Renal cortex interstitium (tissue), 11 donors: ENCODE results near the gene SLC7A4. TPM values are rescaled to one million over a fixed set of nuclear protein-coding genes. Genes with fewer than 3 reads are reported as not detected.
A peak's percentile ranks its signal among the peaks of the same experiment; 100 is the strongest.
"Not testable (repeated sequence)": the region's sequence is repeated elsewhere in the genome, so short reads cannot be mapped to it uniquely, and the experiment has no call there.

Source experiments
- DNase-seq, 11 donors: peaks; one replicate each; pipeline ENCODE4 v3.0.0-alpha.2; 2013; ENCODE audit warnings: low read depth in 9 of 11, low spot score in 4 of 11; ENCODE audit errors: extremely low read depth in 1 of 11
- polyA plus RNA-seq, 3 donors: library from polyadenylated mRNA; unstranded; fragments of 120-200 nt; gene quantifications; one replicate each; pipeline ENCODE4 v1.2.1, GENCODE V29; 2013; ENCODE audit not compliant: insufficient read length in 3 of 3

SLC7A4 gene
- polyA plus RNA-seq, 3 donors, result 0.91 to 1.5 (median 1.4) TPM

DNA sequence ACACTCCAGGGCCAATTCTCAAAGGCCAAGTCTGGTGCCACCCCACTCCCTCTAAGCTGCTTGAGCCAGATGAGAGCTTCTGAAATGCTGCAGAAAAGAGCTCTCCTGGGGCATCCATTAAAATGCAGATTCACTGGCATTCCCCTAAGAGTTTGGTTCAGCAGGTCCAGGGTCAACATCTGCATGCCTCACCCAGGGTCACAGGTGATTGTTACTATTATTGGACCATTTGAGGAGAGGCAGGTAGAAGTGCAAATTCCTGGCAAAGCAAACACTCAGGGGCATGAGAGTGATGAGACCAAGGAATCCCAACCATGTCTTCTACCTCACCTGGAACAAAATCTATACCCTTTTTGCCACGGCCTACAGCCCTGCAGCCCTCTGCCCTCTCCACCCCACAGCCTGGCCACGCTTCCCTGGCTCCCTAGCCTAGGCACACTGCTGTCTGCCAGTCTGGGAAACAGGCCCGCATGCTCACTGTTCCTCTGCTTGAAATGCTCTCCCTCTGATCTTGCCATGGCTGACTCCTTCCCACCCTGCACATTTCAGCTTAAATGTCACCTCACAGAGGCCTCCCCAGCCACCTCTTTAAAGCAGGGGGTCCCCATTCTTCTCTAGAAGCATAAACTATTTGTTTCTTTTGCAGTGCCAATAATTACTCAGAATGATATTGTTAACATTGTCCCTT is 21.8 kb downstream of the SLC7A4 start:
- no peak for DNase-seq

DNA sequence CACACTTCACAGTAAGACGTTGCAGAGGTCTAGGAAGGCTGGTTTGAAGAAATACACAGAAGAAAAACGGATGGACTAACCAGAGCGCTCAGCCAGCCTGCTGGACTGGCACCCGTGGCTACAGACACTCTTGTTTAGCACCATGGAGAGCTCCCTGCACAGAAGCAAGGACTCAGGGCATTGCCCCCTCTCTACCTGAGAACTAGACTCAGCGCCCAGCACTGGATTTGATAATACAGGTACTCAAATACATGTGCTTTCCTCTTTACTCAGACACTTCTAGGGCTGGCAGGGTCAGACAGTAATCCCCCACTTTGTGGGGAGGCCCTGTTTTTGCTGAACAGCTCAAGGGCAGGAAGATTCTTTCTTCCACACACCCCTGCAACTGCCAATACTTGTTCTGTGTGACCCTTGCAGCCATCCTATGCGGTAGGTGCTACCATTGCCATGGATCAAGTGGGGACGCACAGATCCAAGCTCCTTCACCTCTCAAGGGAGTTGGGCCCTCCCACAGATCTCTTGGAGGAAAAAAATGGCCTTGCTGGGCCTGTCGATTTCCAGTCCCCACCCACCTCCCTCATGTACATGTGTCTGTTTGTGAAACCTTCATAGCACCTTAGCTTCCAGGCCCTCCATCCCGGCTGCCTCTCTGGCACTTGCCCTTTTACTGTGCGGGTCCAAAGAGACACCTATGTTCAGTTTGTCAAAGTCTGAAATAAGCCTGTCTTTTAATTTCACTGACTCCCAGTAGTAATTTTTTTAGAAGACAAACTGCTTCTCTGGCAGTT is 22.5 kb downstream of the SLC7A4 start:
- DNase-seq, result peak in 8 of 11 donors; percentile 64 to 81 (median 71)

DNA sequence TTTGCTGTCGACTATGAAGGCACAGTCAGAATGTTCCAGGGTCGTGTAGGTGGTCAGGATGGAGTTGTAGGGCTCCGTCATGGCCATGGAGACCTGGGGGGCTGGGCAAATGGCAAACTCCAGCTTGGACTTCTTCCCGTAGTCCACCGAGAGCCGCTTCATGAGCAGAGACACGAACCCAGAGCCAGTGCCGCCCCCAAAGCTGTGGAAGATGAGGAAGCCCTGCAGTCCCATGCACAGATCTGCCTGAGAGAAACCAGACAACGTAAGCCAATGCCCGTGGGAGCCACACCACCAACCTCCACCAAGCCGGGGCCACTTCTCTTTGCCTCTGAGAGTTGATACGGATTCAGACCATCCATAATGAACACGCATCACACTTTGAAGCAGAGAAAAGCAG is 23.2 kb downstream of the SLC7A4 start:
- not testable (repeated sequence) for DNase-seq

DNA sequence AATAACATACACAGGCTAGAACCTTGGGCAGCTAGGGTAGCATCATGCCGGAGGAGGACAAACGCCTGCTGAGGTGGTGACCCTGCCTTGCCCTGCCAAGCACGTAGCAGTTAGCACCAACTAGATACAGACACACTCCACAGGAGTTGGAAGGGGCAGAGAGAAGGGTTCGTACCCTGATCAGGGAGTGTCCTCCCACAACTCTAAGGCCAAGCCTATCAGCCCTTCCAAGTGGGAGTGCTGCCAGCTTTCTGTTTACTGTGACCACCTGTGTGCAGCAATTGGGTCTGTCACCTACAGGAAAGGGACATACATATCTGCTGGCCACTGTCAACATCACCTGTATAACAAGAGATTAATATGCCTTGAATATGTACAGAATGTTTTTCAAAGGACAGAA is 28.6 kb downstream of the SLC7A4 start:
- no peak for DNase-seq

DNA sequence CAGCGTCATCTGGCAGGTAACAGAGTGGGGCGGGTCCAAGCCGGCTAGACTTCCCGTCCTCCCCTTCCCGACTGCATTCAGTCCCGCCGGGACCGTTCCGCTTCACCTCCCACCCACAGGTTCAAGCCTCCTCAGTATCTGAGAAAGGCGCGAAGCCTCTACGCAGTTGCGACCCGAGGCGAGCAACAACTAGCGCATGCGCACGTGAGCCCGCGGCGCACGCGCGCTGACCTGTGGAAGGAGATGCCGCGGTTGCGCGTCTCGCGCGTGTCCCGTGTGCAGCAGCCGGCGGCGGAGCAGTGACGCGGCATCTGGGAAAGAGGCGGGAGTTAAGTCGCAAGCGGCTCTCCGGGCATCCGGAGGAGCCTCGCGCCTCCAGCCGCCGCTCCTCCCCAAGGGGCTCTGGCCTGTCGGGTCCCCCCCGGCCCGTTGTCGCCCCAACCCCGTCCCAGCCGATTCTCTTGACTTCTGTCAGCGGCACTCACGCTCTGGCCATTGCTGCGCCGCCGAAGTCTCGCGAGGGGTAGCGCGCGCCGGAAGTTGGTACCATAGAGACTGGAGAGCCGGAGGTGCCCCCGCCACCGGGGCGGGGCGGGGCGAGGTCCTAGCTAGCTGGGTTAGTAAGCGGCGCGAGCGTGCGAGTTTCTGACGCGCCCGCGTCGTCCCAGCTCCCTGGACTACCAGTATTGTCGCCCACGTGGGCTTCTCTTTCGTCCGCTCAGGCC is 30.6 kb downstream of the SLC7A4 start, which contains the start of gene THAP7:
Gene THAP7, minus strand, starts transcription at position 518 of the 725 bp plus-strand sequence. Its CDS starts 207 bp downstream, at position 311.
- peak; percentile 82 to 95 (median 92) for DNase-seq

DNA sequence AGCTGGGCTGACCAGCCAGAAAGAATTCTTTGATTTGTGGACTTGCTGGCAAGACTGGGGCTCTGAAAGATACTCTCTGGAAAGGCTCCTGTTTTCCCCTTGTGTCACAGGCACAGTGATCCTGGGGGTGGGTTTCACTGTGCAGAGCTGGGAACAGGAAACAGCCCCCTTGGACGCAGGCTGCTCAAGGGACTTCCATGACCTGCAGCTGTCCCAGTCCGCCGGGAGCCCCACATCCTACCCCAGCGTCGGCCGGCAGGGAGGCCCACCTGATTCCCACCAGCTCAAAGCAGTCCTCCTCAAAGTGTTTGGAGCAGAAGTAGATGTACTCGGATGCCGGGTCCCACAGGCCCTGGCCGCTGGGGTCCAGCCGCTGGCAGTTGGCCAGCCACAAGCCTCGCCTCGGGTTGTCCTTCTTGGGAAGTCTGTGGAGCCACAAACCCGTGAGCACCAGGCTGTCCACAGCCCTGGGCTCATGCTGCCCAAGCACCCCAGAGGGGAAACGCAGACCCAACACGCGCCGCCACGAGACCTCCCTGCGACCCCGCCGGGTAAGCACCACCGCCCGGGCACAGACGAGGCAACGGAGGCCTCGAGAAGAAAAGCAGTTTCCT is 31.3 kb downstream of the SLC7A4 start:
- no peak for DNase-seq

DNA sequence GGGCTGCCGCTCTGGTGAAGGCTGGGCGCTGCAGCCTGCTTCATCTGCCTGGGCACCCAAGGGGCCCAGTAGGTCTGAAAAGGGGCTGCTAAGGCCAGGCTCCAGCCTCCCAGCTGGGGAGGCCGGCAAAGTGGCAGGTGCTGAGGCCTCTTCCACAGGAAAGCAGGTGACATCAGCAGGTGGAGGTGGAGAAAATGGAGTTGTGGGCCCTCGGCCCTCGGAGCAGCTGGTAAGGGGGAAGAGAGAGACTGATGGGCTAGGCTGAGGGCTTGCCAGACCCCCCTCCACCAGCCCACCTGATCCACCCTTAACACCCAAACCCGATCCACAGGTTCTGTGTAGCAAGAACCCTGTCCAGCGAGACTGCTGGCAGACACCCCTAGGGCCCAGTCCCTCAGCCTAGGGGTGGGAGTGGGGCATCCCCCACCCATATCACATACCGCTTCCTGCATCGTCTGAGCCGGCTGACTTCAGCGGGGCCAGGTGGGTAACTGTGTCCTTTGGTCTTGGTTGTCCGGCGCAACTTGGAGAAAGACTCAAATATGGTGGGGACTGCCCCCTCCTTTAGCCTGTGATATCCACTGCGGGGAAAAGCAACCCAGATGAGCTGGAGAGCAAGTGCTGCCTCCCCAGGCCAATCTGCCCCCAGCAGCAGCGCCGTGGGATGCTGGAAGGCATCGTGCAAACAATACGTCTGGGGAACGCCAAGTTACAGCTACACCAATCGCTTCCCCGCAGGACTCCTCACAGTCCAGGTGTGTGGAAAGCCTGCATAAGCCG is 32.0 kb downstream of the SLC7A4 start:
- no peak for DNase-seq

DNA sequence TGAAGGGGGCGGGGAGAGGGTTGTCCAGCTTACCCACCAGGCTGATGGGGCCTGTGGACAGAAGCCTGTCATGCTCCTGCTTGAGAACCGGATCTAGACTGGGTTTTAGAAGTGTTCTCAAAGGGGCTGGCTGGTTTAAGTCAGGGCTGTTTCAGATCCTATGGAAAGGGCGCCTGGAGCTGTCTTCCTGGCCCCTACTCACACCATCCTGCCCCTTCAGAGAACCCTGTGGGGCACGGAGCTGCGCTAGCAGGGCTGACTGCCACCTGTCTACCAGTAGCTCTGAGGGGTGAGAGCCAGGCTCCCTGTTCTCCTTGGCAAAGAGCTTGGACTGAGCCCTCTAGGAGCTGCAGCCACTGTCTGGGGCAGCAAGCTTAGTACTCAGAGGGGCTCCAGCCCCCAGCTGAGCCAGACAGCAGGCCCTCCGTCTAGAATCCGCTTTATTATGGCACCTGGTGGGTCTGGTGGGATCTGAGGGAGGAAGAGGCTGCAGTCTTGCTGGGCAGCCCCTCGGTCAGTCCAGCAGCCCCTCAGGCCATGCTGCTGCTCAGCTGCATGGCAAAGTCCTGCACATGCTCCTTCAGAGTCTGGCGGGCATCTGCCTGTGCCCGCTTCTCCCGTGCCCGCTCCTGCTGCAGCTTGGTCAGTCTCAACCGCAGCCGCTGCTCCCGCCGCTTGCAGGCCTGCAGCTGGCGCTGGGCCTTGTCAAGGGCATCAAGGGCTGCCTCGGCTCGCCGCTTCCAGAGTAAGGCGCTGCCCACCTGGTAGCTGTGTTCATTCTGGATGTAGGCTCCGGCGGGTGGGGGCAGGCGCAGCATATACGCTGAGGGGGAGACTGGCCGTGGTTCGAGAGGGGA is 32.8 kb downstream of the SLC7A4 start:
- no peak for DNase-seq

DNA sequence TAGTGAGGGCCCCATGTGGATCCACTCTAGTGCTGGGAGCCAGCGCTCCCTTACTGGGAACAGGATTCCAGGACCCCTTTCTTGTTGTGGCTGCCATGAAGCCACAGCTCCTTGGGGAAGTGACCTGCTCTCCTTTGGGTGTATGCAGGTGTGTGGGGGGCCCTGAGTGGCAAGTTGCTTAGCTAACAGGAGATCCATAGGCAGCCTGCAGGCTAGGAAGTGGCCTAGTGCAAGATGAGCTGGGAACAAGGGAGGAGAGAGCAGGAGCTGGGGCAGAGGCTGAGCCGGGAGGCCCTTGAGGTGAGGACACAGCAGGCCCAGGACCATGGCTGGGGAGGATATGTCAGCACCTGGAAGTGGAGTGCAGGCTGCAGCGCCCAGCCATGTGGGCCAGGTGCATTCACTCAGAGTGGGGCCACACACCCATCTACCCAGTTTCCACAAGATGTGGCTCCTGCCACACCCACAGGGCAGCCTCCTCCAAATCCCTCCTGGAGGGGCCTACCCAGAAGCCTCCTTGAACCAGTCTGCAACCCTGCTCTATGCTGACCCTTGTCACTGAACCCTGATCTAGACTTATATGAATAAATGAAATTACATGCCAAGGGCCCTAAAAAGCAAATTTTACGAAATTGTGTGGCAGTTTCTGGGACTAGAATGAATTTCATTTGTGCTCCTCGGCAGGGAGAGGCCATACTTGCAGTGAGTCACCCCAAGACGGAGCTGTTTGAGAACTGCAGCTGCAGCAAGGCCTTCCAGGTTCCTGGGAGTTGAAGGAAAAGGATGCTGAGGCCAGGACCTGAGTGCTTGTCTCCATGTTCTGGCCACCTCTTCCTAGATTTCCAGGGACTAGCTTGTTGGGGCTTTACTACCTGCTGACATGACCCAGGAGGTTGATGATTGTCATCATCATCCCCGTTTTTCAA is 33.7 kb downstream of the SLC7A4 start:
- no peak for DNase-seq

DNA sequence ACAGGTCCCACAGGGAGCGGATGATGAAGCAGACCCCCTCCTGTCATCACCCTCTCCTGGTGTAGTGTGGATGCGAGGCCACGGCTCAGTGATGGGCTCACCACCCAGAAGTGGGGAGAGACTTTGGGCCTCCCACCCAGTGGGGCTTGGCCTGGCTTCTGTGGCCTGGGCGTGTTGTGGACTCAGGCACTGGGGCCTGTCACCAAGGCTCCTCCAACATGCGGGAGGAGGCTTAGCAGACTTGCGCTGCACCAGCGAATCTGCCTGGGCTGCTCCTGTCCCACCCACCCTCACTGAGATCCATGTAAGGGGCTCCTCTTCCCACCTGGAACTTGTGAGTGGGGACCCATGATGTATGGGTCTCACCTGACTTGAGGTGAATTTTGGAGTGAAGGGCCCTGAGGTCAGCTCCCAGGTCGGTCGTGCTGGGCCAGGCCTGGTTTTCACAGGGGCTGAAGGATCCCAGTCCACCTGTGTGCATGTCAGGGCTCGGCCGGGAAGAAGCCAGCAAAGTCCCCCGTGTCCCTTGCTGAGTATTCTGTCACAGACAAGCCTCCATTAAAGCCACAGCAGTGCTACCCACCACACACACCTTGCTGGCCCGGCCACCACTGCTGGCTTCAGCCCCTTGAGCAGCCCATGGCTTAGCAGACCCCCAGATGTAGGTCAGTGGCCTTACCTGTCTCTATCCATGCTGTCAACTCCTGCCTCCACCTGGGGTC is 34.7 kb downstream of the SLC7A4 start:
- DNase-seq, result no peak

DNA sequence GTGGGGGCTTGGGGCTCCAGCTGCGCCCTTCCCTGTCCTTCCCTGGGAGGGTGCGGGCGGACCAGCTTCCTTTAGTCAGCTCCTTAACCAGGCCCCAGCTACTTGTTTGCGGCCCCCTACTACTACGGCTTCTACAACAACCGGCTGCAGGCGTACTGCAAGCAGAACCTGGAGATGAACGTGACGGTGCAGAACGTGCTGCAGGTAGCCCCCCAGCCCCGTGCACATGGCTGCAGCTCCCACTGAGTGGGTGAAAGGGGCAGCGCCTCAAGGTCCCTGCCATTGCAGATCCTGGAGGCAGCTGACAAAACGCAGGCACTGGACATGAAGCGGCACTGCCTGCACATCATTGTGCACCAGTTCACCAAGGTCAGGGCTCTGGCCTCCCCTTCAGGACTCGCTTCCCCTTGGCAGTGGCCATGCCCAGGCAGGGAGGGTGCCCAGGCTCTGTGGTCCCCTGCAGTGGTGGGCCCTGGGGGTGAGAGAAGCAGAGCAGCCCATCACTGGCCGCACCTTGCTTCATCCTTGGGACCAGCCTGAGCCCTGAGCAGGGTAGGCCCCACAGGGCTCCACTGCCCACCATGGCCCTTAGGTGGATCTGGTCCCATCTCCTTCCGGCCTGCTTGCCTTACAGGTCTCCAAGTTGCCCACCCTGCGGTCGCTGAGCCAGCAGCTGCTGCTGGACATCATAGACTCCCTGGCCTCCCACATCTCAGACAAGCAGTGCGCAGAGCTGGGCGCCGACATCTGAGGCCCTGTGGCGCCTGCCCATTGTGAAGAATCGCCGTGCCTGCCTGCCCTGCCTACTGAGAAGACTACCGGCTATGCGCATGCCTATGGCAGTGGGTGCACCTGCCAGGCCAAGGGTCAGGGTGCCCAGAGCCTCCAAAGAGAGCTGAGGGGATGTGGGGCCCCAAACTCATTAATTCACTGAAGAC is 35.5 kb downstream of the SLC7A4 start:
- DNase-seq, result no peak

DNA sequence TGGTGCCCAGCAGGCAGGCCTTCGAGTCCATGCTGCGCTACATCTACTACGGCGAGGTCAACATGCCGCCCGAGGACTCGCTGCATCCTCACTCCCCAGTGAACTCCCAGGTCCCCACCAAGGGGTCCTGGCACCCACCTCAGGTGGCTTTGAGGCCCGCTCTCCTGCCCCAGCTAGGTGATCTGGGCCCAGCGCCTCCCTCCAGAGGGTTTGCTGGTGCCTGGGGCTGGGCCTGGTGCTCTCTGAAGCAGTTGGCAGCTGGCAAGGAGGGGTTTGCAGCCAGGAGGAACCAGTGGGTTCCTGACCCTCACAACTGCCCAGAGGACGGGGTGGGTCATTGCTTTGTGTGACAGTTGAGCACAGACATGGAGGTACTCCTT is 36.3 kb downstream of the SLC7A4 start:
- DNase-seq, result no peak

DNA sequence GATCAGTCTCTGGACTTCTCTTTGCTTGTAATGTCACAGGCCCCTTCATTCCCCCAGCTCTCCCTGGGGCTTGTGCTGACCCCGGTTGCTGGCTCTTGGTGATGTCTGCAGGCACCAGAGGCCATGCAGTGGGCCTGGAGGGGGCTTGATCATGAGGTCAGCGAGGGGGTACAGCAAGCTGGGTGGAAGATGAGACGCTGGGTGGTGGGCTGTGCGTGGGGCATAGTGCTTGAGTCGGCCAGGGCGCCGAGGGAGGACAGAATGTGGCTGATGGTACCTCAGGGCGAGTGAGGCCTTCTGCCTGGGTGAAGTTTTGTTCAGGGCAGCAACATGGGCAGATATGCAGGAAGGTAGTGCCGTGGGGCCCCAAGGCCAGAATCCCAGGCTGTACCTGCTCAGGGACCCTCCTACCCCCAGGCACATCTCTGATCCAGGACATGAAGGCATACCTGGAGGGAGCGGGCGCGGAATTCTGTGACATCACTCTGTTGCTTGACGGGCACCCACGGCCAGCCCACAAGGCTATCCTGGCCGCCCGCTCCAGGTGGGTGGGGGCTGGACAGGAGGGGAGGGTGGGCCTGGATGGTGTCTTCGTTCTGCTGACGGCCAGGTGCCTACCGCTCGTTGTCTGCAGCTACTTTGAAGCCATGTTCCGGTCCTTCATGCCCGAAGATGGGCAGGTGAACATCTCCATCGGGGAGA is 36.9 kb downstream of the SLC7A4 start:
- DNase-seq, result no peak

DNA sequence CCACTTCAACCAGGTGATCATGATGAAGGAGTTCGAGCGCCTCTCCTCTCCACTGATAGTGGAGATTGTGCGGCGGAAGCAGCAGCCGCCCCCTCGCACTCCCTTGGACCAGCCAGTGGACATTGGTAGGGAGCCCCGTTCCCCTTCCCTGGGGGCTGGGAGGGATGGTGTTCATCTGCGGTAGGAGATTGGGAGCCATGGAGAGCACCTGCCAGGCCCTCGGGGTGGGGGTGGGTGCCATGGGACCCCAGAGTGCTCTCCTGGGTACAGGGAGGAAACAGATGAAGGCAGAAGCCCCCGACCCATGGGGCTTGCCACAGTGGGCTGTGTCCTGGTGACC is 37.5 kb downstream of the SLC7A4 start:
- DNase-seq, result no peak
